ENCODE data around the gene KIRREL3.

KIRREL3 gene

DNA sequence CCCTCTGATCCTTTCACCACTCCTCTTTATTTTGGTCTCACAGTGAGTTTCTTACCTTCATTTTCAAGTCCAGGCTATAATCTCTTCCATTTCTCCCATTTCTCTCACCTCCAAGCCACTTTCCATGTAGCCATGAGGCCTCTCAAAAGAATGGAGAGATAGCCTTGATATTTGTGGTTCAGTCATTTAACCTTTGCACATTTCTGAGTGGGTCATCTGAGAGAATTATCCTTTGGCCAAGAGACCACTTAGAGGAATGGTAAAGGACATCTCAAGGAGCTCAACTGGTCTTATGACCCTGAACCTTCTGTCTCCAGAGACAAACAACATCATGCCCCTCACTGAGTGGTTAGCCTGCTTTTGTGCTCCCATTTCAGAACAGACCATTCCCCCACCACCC is 121.1 kb downstream of the KIRREL3 start:
- DNase-seq (ENCODE audit: insufficient read length, low spot score), result no peak
- TF ChIP-seq, protein P1, sequence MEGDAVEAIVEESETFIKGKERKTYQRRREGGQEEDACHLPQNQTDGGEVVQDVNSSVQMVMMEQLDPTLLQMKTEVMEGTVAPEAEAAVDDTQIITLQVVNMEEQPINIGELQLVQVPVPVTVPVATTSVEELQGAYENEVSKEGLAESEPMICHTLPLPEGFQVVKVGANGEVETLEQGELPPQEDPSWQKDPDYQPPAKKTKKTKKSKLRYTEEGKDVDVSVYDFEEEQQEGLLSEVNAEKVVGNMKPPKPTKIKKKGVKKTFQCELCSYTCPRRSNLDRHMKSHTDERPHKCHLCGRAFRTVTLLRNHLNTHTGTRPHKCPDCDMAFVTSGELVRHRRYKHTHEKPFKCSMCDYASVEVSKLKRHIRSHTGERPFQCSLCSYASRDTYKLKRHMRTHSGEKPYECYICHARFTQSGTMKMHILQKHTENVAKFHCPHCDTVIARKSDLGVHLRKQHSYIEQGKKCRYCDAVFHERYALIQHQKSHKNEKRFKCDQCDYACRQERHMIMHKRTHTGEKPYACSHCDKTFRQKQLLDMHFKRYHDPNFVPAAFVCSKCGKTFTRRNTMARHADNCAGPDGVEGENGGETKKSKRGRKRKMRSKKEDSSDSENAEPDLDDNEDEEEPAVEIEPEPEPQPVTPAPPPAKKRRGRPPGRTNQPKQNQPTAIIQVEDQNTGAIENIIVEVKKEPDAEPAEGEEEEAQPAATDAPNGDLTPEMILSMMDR (IDR thresholded peaks at IDR 0.05; ENCODE audit: insufficient read depth, missing control alignments), result no peak
- no peak for FAIRE-seq

DNA sequence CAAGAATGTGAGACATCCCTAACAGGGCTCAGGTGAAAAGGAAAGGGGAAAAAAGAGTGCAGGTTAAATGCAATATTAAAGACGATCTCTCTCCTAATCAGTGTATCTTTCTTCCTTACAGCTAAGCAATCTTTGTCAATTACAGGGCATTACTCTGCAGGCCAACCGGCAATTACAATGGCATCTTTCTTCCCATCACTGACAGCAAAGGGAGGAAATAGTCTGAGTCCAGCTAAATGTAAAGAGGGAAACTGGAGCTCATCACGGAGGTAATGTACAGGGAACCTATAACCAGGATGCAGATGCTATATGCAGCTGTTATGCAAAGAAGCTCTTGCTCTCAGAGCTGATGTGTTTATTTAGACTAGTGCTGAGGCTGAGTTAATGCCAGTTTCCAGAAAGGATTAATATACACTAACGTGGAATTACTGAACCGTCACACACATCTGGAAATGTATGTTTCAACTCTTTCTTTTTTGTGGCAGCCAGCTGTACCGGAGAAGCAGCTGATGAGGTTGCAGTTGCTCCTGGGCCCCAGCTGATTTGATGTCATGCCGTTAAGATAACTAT is 121.6 kb downstream of the KIRREL3 start:
- FAIRE-seq, result no peak
- TF ChIP-seq, protein P1 (IDR thresholded peaks at IDR 0.05; ENCODE audit: insufficient read depth, missing control alignments), result no peak
- DNase-seq (ENCODE audit: insufficient read length, low spot score), result no peak

GRCh38 chr11:126874831-126875230 is 125.7 kb downstream of the KIRREL3 start:
- no peak for FAIRE-seq
- TF ChIP-seq, protein P1 (IDR thresholded peaks at IDR 0.05; ENCODE audit: insufficient read depth, missing control alignments), result no peak
- no peak for DNase-seq (ENCODE audit: insufficient read length, low spot score)

- no peak for FAIRE-seq
Observed at GRCh38 chr11:126874276-126874675, 126.3 kb downstream of the KIRREL3 start.

GRCh38 chr11:126871792-126872191 is 128.8 kb downstream of the KIRREL3 start:
- FAIRE-seq (no peak), DNase-seq (ENCODE audit: insufficient read length, low spot score) (no peak)

More at GRCh38 chr11:126874276-126874675, 126.3 kb downstream of the KIRREL3 start:
- DNase-seq (ENCODE audit: insufficient read length, low spot score), result no peak
- TF ChIP-seq, protein P1 (IDR thresholded peaks at IDR 0.05; ENCODE audit: insufficient read depth, missing control alignments), result no peak

DNA sequence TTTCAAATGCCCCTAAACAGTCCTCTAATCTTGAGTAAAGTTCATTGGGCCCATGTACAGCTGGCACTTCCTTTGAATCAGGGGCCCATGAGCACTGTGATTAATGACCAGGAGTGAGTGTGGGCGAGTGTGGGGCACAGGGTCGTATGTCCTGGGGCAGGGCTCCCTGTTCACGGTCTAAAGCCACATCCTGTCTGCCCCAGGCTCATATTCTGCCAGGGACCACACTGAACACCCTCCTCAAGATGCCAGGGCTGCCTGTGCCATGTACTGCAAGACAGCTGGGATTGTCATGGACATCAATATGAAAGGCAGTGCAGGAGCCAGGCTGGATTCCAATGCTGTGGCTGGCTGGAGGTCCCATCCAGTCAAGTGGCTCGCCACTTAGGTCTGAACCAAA is 130.5 kb downstream of the KIRREL3 start:
- DNase-seq (ENCODE audit: insufficient read length, low spot score) (no peak), FAIRE-seq (no peak)
- TF ChIP-seq, protein P1 (IDR thresholded peaks at IDR 0.05; ENCODE audit: insufficient read depth, missing control alignments), result no peak

More at GRCh38 chr11:126871792-126872191, 128.8 kb downstream of the KIRREL3 start:
- TF ChIP-seq, protein P1 (IDR thresholded peaks at IDR 0.05; ENCODE audit: insufficient read depth, missing control alignments), result no peak

DNA sequence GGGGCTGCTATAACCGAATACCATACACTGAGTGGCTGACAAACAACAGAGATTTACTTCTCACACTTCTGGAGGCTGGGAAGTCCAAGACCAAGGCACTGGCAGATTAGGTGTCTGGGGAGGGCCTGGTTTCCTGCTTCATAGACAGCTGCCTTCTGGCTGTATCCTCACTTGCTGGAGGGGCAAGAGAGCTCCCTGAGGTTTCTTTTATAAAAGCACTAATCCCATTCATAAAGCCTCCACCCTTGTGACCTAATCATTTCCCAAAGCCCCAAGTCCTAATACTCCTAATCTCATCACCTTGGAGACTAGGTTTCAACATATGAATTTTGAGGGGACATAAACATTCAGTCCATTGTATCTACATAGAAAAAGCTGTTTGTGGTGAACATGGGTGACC is 131.8 kb downstream of the KIRREL3 start:
- DNase-seq (ENCODE audit: insufficient read length, low spot score) (no peak), FAIRE-seq (no peak)
- TF ChIP-seq, protein P1 (IDR thresholded peaks at IDR 0.05; ENCODE audit: insufficient read depth, missing control alignments), result no peak

Data from D721Med (cell line).